ENCODE results near the gene PIK3CA. TPM values are rescaled to one million over a fixed set of nuclear protein-coding genes. Genes with fewer than 3 reads are reported as not detected.
"Not testable (repeated sequence)": the region's sequence is repeated elsewhere in the genome, so short reads cannot be mapped to it uniquely, and the experiment has no call there.

PIK3CA gene
- polyA plus RNA-seq, 1 donor, result 21.0 TPM

- DNase-seq, result no peak
Observed at GRCh38 chr3:179265092-179265491, 116.9 kb downstream of the PIK3CA start.

GRCh38 chr3:179265875-179266274 is 117.7 kb downstream of the PIK3CA start:
- DNase-seq, result no peak

- no peak for DNase-seq
Observed at GRCh38 chr3:179266701-179267211, 118.6 kb downstream of the PIK3CA start.

GRCh38 chr3:179268400-179269051 is 120.4 kb downstream of the PIK3CA start:
- no peak for DNase-seq

GRCh38 chr3:179269152-179269707 is 121.1 kb downstream of the PIK3CA start:
- no peak for DNase-seq

- DNase-seq, result no peak
Observed at GRCh38 chr3:179272385-179272784, 124.2 kb downstream of the PIK3CA start.

GRCh38 chr3:179274434-179274833 is 126.3 kb downstream of the PIK3CA start:
- not testable (repeated sequence) for DNase-seq

- DNase-seq, result no peak
Observed at GRCh38 chr3:179276001-179276400, 127.8 kb downstream of the PIK3CA start.

- no peak for DNase-seq
Observed at GRCh38 chr3:179276743-179277142, 128.6 kb downstream of the PIK3CA start.

GRCh38 chr3:179278151-179278550 is 130.0 kb downstream of the PIK3CA start:
- no peak for DNase-seq

- no peak for DNase-seq
Observed at GRCh38 chr3:179278932-179279693, 131.0 kb downstream of the PIK3CA start.

GRCh38 chr3:179279837-179280236 is 131.7 kb downstream of the PIK3CA start:
- DNase-seq, result no peak

GRCh38 chr3:179281825-179282224 is 133.7 kb downstream of the PIK3CA start:
- DNase-seq, result no peak

- no peak for DNase-seq
Observed at GRCh38 chr3:179286331-179286730, 138.2 kb downstream of the PIK3CA start.

- DNase-seq, result no peak
Observed at GRCh38 chr3:179288845-179289244, 140.7 kb downstream of the PIK3CA start.

- DNase-seq, result no peak
Observed at GRCh38 chr3:179289295-179289694, 141.1 kb downstream of the PIK3CA start.

Other genes starting within 250 kb of the PIK3CA start
- 5.6 TPM for gene ZMAT3, start 76.5 kb upstream of the PIK3CA start, polyA plus RNA-seq (ENCODE audit: insufficient read length)
- 3.8 TPM for gene KCNMB3, start 102.8 kb downstream of the PIK3CA start, polyA plus RNA-seq (ENCODE audit: insufficient read length)
- 31.7 TPM for gene ZNF639, start 174.7 kb downstream of the PIK3CA start, polyA plus RNA-seq (ENCODE audit: insufficient read length)
- 39.2 TPM for gene MFN1, start 199.4 kb downstream of the PIK3CA start, polyA plus RNA-seq (ENCODE audit: insufficient read length)

All from hindlimb muscle (tissue), 1 donor.